Measurements from ENCODE around the gene SLC25A2. TPM values are rescaled to one million over a fixed set of nuclear protein-coding genes. Genes with fewer than 3 reads are reported as not detected.

The SLC25A2 gene
- total RNA-seq, 1 experiment from 2014 or later = 0.33 TPM

DNA sequence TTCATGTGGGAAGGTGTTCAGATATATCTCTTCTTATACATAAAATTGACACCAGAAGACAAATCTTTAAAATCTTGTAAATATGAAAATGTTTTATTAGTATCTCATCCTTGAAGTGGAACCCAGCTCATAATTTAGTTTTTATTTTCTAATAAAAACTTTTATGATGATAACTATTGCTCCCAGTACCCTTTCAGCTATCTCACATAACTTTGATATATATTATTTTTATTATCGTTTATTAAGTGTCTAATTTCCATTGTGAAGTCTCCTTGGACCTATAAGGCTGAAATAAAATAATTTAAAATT lies 42.7 kb downstream of the SLC25A2 start:
- H3K9me2 ChIP-seq (ENCODE audit: insufficient read depth) = no peaks in the 10 kb centered on the region
- no peaks in the 10 kb centered on the region for H3K36me3 ChIP-seq (ENCODE audit: low read depth)
- TF ChIP-seq, protein P1, sequence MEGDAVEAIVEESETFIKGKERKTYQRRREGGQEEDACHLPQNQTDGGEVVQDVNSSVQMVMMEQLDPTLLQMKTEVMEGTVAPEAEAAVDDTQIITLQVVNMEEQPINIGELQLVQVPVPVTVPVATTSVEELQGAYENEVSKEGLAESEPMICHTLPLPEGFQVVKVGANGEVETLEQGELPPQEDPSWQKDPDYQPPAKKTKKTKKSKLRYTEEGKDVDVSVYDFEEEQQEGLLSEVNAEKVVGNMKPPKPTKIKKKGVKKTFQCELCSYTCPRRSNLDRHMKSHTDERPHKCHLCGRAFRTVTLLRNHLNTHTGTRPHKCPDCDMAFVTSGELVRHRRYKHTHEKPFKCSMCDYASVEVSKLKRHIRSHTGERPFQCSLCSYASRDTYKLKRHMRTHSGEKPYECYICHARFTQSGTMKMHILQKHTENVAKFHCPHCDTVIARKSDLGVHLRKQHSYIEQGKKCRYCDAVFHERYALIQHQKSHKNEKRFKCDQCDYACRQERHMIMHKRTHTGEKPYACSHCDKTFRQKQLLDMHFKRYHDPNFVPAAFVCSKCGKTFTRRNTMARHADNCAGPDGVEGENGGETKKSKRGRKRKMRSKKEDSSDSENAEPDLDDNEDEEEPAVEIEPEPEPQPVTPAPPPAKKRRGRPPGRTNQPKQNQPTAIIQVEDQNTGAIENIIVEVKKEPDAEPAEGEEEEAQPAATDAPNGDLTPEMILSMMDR (conservative IDR thresholded peaks at IDR 0.05) = no peak
- no peak for TF ChIP-seq EZH2 (IDR thresholded peaks at IDR 0.05; ENCODE audit: low read depth)
- BruUV-seq (replicated peaks) = no TSS peak
- CTCF ChIA-PET = no interaction called here
- no peaks in the 10 kb centered on the region for H3K27me3 ChIP-seq (ENCODE audit: insufficient read depth, low read depth)
- no peak overlapping the region for H3K4me3 ChIP-seq
- no peaks in the 10 kb centered on the region for H3F3A ChIP-seq (ENCODE audit: insufficient read depth, low read depth)
- H3K4me1 ChIP-seq (replicated peaks; ENCODE audit: insufficient read depth) = no peaks in the 10 kb centered on the region
- POLR2A ChIA-PET (ENCODE audit: unreplicated experiment) = no interaction called here
- H2AFZ ChIP-seq = no peak overlapping the region
- no peak overlapping the region for H3K4me2 ChIP-seq
- H3K27ac ChIP-seq = no peak overlapping the region
- no peaks in the 10 kb centered on the region for H4K20me1 ChIP-seq (ENCODE audit: insufficient read depth)
- H3K9me3 ChIP-seq (ENCODE audit: insufficient read depth, low read depth) = peaks cover 50% of the 10 kb centered on the region
- H3K79me2 ChIP-seq (ENCODE audit: low read depth) = no peaks in the 10 kb centered on the region
- intact Hi-C loops (cut with micrococcal nuclease; ENCODE audit: unreplicated experiment) = no loop called here
- DNase-seq = no peak

DNA sequence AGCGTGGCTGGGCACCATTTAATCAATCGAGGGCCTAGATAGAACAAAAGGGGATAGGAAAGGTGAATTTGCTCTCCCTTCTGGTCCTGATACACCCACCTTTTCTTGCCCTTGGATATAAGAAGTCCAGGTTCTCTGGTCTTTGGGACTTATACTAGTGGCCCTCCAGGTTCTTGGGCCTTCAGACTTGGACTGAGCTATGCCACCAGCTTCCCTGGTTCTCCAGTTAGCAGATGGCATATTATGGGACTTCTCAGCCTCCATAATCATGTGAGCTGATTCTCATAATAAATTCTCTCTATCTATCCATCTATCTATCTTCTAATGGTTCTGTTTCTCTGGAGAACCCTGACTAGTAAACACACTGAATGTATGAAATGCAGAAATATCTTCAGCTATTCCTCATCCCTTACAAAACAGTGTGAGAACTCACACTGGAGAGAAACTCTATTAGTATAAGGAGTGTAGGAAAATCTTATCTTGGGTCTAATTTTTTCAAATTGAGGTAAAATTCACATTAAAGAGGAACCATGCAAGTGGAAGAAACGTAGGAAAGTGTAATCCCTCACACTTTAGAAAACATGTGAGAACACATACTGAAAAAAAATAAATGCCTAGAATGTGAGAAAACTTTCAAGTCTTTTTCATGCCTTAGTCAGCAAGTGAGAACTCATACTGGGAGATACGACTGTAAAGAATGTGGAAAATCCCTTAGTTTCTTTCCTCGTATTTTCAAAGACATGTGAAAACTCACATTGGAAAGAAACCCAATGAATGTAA lies 43.2 kb downstream of the SLC25A2 start:
- no peaks in the 10 kb centered on the region for H3F3A ChIP-seq (ENCODE audit: insufficient read depth, low read depth)
- H3K36me3 ChIP-seq (ENCODE audit: low read depth) = no peaks in the 10 kb centered on the region
- no peak for DNase-seq
- H4K20me1 ChIP-seq (ENCODE audit: insufficient read depth) = no peaks in the 10 kb centered on the region
- H3K4me2 ChIP-seq = no peak overlapping the region
- H3K9me2 ChIP-seq (ENCODE audit: insufficient read depth) = no peaks in the 10 kb centered on the region
- no TSS peak for BruUV-seq (replicated peaks)
- no peak overlapping the region for H3K27ac ChIP-seq
- intact Hi-C loops (cut with micrococcal nuclease; ENCODE audit: unreplicated experiment) = no loop called here
- no peaks in the 10 kb centered on the region for H3K4me1 ChIP-seq (replicated peaks; ENCODE audit: insufficient read depth)
- TF ChIP-seq EZH2 (IDR thresholded peaks at IDR 0.05; ENCODE audit: low read depth) = no peak
- TF ChIP-seq, protein P1 (conservative IDR thresholded peaks at IDR 0.05) = no peak
- POLR2A ChIA-PET (ENCODE audit: unreplicated experiment) = no interaction called here
- H3K79me2 ChIP-seq (ENCODE audit: low read depth) = no peaks in the 10 kb centered on the region
- H3K9me3 ChIP-seq (ENCODE audit: insufficient read depth, low read depth) = peaks cover 54% of the 10 kb centered on the region
- CTCF ChIA-PET = no interaction called here
- H3K4me3 ChIP-seq = no peak overlapping the region
- H3K27me3 ChIP-seq (ENCODE audit: insufficient read depth, low read depth) = no peaks in the 10 kb centered on the region
- H2AFZ ChIP-seq = no peak overlapping the region

DNA sequence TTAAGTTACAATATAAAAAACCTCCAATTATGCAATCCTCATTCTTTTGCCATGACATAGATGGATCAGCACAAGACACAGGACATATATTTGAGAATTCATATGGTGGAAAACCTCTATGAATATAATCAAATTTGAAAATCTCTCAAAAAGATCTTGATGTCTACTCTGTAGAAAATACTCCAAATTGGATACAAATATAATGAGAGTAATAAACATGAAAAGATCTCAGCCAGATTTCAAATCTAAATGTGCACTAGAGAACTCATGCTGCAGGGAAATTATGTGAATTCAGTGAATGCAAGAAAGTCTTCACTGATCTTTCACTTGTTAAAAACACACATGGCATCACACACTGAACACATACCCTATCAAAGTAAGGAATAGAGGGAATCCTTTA lies 44.9 kb downstream of the SLC25A2 start:
- ChIA-PET POLR2A (ENCODE audit: unreplicated experiment) (no interaction called here), CTCF (no interaction called here)
- Histone ChIP-seq H3K27me3 (ENCODE audit: insufficient read depth, low read depth) (no peaks in the 10 kb centered on the region), H3K4me2 (no peak overlapping the region), H2AFZ (no peak overlapping the region), H3K4me3 (no peak overlapping the region), H3F3A (ENCODE audit: insufficient read depth, low read depth) (no peaks in the 10 kb centered on the region), H3K36me3 (ENCODE audit: low read depth) (no peaks in the 10 kb centered on the region), H3K9me3 (ENCODE audit: insufficient read depth, low read depth) (peaks cover 43% of the 10 kb centered on the region), H3K79me2 (ENCODE audit: low read depth) (no peaks in the 10 kb centered on the region), H3K9me2 (ENCODE audit: insufficient read depth) (no peaks in the 10 kb centered on the region), H3K4me1 (replicated peaks; ENCODE audit: insufficient read depth) (no peaks in the 10 kb centered on the region), H4K20me1 (ENCODE audit: insufficient read depth) (no peaks in the 10 kb centered on the region), H3K27ac (no peak overlapping the region)
- BruUV-seq (replicated peaks) = no TSS peak
- intact Hi-C loops (cut with micrococcal nuclease; ENCODE audit: unreplicated experiment) = no loop called here
- DNase-seq = no peak
- TF ChIP-seq, protein P1 (conservative IDR thresholded peaks at IDR 0.05) = no peak
- no peak for TF ChIP-seq EZH2 (IDR thresholded peaks at IDR 0.05; ENCODE audit: low read depth)

Measured in PC-9 (cell line).